ENCODE data around the gene ABCC6.
"Not testable (repeated sequence)": the region's sequence is repeated elsewhere in the genome, so short reads cannot be mapped to it uniquely, and the experiment has no call there.

The ABCC6 gene

DNA sequence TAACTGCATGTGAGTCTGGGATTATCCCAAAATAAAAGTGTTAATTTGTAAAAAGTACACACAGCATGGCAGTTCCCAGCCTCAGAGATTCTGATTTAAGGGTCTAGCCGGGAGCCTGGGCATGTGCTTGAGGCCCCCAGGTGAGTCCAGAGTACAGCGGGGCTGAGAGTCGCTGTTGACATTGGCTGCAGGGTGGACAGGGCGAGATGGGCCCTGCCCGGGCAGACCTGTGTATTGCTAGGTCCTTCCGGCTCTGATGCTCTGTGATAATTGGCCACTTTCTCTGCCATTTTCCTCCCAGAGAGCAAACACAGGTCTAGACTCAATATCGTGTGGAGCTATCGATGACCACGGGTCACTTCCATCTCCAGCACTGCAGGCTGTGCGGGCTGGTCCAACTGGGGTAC lies 73.6 kb downstream of the ABCC6 start:
- H2AFZ ChIP-seq: no peak overlapping the region
- no peak overlapping the region for H3K9ac ChIP-seq
- H3K36me3 ChIP-seq (ENCODE audit: control insufficient read depth, insufficient read depth, low read length): no peaks in the 10 kb centered on the region
- no peaks in the 10 kb centered on the region for H3K79me2 ChIP-seq
- no peaks in the 10 kb centered on the region for H3K4me1 ChIP-seq
- TF ChIP-seq, protein P1, sequence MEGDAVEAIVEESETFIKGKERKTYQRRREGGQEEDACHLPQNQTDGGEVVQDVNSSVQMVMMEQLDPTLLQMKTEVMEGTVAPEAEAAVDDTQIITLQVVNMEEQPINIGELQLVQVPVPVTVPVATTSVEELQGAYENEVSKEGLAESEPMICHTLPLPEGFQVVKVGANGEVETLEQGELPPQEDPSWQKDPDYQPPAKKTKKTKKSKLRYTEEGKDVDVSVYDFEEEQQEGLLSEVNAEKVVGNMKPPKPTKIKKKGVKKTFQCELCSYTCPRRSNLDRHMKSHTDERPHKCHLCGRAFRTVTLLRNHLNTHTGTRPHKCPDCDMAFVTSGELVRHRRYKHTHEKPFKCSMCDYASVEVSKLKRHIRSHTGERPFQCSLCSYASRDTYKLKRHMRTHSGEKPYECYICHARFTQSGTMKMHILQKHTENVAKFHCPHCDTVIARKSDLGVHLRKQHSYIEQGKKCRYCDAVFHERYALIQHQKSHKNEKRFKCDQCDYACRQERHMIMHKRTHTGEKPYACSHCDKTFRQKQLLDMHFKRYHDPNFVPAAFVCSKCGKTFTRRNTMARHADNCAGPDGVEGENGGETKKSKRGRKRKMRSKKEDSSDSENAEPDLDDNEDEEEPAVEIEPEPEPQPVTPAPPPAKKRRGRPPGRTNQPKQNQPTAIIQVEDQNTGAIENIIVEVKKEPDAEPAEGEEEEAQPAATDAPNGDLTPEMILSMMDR (IDR thresholded peaks at IDR 0.05): no peak
- no peaks in the 10 kb centered on the region for H3K27me3 ChIP-seq (ENCODE audit: control insufficient read depth, insufficient read depth, low read length)
- no peak overlapping the region for H3K27ac ChIP-seq
- H3K9me3 ChIP-seq (ENCODE audit: control insufficient read depth, low read length): no peaks in the 10 kb centered on the region
- H3K4me2 ChIP-seq (ENCODE audit: low read length): no peak overlapping the region
- no peak overlapping the region for H3K4me3 ChIP-seq (ENCODE audit: low read depth, low read length)

DNA sequence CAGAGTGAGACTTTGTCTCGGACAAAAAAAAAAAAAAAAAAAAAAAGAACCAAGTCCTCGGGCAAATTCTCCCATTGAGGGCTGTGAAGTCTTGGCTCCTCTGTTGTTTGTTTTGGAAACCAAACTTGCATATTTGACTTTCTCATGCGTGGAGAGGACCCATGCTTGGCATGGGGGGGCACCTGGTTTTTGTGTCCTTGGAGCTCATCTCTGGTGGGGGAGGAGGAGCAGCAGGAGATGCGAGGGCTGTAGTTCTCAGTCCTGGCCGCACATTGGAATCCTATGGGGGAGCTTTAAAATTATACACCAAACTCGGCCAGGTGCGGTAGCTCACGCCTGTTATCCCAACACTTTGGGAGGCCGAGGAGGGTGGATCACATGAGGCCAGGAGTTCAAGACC lies 74.5 kb downstream of the ABCC6 start:
- Histone ChIP-seq H3K9me3 (ENCODE audit: control insufficient read depth, low read length) (no peaks in the 10 kb centered on the region), H3K4me2 (ENCODE audit: low read length) (no peak overlapping the region), H3K79me2 (no peaks in the 10 kb centered on the region), H3K27me3 (ENCODE audit: control insufficient read depth, insufficient read depth, low read length) (no peaks in the 10 kb centered on the region), H3K4me3 (ENCODE audit: low read depth, low read length) (no peak overlapping the region), H3K4me1 (no peaks in the 10 kb centered on the region), H3K27ac (no peak overlapping the region), H2AFZ (no peak overlapping the region), H3K9ac (no peak overlapping the region), H3K36me3 (ENCODE audit: control insufficient read depth, insufficient read depth, low read length) (no peaks in the 10 kb centered on the region)
- TF ChIP-seq, protein P1 (IDR thresholded peaks at IDR 0.05): no peak

DNA sequence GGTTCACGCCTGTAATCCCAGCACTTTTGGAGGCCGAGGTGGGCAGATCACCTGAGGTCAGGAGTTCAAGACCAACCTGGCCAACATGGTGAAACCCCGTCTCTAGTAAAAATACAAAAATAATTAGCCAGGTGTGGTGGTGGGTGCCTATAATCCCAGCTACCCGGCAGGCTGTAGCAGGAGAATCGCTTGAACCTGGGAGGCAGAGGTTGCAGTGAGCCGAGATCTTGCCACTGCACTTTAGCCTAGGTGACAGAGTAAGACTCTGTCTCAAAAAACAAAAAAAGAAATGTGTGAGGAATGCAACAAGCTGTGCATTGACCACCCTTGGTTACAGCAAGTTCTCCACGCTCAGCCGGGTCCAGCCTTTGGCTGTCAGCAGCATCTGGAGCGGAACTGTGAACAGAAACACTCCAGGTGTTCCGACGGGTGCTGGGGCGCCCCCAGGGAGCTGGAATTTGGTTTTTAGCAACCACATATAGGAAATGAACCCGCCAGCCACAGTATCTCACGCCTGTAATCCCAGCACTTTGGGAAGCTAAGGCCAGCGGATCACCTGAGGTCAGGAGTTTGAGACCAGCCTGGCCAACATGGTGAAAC lies 75.2 kb downstream of the ABCC6 start:
- not testable (repeated sequence) for H3K4me3 ChIP-seq (ENCODE audit: low read depth, low read length); H3K79me2 ChIP-seq; H3K27ac ChIP-seq; H3K4me1 ChIP-seq; H3K36me3 ChIP-seq (ENCODE audit: control insufficient read depth, insufficient read depth, low read length); H3K9ac ChIP-seq; H2AFZ ChIP-seq; H3K4me2 ChIP-seq (ENCODE audit: low read length); H3K27me3 ChIP-seq (ENCODE audit: control insufficient read depth, insufficient read depth, low read length); H3K9me3 ChIP-seq (ENCODE audit: control insufficient read depth, low read length)

DNA sequence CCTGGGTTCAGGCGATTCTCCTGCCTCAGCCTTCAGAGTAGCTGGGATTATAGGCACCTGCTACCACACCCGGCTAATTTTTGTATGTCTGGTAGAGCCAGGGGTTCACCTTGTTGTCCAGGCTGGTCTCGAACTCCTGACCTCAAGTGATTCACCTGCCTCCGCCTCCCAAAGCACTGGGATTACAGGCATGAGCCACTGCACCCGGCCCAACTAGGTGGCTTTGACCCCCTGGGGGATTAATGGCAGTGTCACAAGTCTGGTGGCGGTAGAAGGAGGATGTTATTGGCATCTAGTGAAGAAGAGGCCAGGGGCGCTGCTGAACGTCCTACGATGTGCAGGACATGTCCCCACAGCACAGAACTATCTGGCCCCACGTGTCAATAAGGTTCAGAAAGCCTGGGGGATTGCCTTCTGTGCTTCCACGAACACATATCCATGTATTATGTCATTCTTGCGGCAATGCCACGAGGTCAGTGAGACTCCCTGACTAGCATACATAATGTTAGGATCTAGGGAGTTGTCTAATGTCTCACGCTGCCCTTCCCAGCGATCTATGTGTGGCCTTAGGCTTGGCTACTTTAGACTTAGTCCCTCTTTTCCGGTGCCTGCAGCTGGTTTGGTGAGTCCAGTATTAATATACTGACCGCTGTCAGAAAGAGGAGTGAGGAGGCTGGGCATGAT lies 75.8 kb downstream of the ABCC6 start:
- Histone ChIP-seq H3K27ac (no peak overlapping the region), H3K4me1 (no peaks in the 10 kb centered on the region), H3K27me3 (ENCODE audit: control insufficient read depth, insufficient read depth, low read length) (no peaks in the 10 kb centered on the region), H3K4me3 (ENCODE audit: low read depth, low read length) (no peak overlapping the region), H3K36me3 (ENCODE audit: control insufficient read depth, insufficient read depth, low read length) (no peaks in the 10 kb centered on the region), H3K79me2 (no peaks in the 10 kb centered on the region), H3K9me3 (ENCODE audit: control insufficient read depth, low read length) (no peaks in the 10 kb centered on the region), H3K9ac (no peak overlapping the region), H2AFZ (no peak overlapping the region), H3K4me2 (ENCODE audit: low read length) (no peak overlapping the region)
- TF ChIP-seq, protein P1 (IDR thresholded peaks at IDR 0.05): no peak

DNA sequence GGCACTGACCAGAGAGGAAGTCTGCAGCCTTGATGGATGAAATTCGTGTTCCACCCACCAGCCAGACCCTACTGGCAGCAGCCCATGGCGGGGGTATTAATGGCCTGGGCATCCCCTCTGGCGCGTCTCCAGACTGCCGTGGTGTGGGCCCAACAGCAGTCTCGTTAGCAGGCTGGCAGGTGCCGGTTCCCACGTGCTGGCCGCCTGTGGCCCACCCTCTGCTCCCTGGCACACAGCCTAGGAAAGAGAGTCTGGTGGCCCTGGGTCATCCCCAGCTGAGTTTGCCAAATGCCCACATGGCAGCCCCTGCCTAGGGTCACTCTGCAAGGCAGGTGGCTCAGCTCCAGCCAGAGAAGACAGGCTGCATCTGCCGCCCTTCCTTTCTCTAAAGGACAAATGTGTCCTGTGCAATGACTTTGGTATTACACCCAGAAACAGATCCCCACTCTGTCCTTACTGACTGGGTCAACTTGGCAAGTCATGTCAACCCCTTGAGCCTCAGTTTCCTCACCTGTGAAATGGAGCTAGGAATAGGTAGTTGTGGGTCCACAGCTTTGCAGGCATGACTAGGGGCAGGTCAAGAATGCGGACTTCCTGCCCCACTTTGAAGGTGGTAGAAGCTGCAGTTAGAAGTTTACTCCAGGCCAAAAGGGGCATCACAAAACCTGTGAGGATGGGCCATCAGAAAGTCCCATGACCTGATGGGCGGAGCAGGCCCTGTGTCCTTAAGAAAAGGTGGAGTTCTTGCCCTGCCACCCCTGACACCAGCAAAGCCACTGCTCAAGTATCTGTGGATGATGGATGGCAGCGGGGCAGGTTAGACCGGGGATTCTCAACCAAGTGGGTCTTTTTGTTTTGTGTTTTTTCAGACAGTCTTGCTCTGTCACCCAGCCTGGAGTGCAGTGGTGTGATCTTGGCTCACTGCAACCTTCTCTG lies 76.6 kb downstream of the ABCC6 start:
- TF ChIP-seq, protein P1 (IDR thresholded peaks at IDR 0.05): no peak
- Histone ChIP-seq H3K79me2 (no peaks in the 10 kb centered on the region), H3K27me3 (ENCODE audit: control insufficient read depth, insufficient read depth, low read length) (no peaks in the 10 kb centered on the region), H3K4me2 (ENCODE audit: low read length) (no peak overlapping the region), H2AFZ (no peak overlapping the region), H3K4me3 (ENCODE audit: low read depth, low read length) (no peak overlapping the region), H3K36me3 (ENCODE audit: control insufficient read depth, insufficient read depth, low read length) (no peaks in the 10 kb centered on the region), H3K9me3 (ENCODE audit: control insufficient read depth, low read length) (no peaks in the 10 kb centered on the region), H3K4me1 (no peaks in the 10 kb centered on the region), H3K9ac (no peak overlapping the region), H3K27ac (no peak overlapping the region)
